IPS-18a (cell line): ENCODE measurements around the gene AUTS2.

Source experiments
- H3K27ac ChIP-seq: one replicate; pipeline ENCODE4 v1.5.1; 2013; ENCODE audit warnings: low read length
- H3K27me3 ChIP-seq: one replicate; pipeline ENCODE4 v1.6.1; 2013; ENCODE audit warnings: mild to moderate bottlenecking, low read length; ENCODE audit not compliant: control insufficient read depth, insufficient read depth
- H3K36me3 ChIP-seq: one replicate; pipeline ENCODE4 v1.6.1; 2013; ENCODE audit warnings: low read depth, low read length; ENCODE audit not compliant: control insufficient read depth
- H3K4me1 ChIP-seq: one replicate; pipeline ENCODE4 v1.6.1; 2013; ENCODE audit warnings: low read depth, low read length; ENCODE audit not compliant: control insufficient read depth
- H3K4me3 ChIP-seq: one replicate; pipeline ENCODE4 v1.5.1; 2013; ENCODE audit warnings: low read length
- H3K9ac ChIP-seq: one replicate; pipeline ENCODE4 v1.6.1; 2013; ENCODE audit warnings: mild to moderate bottlenecking, low read length, moderate library complexity
- H3K9me3 ChIP-seq: one replicate; pipeline ENCODE4 v1.6.1; 2013; ENCODE audit warnings: low read depth, low read length; ENCODE audit not compliant: control insufficient read depth

AUTS2 gene

DNA sequence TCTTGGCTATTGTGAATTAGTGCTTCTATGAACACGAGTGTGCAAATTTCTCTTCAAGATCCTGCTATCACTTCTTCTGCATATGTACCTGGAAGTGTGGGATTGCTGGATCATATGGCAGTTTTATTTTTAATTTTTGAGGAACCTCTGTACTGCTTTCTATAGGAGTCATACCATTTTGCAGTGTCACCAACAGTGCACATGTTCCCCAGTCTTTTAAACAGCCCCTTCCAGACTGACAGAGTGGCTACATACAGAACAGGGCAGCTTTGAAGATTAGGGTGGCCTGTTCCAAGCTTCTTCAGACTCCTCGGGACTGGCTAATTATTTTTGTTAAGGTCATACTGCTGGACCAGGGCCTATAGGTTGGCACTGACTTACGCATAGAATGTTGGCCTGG, 82.9 kb downstream of the AUTS2 start:
- no peak overlapping the region for H3K9ac ChIP-seq
- H3K9me3 ChIP-seq: no peaks in the 10 kb centered on the region
- H3K4me1 ChIP-seq: peaks cover 21% of the 10 kb centered on the region
- H3K27me3 ChIP-seq: no peaks in the 10 kb centered on the region
- H3K4me3 ChIP-seq: no peak overlapping the region
- no peak overlapping the region for H3K27ac ChIP-seq
- no peaks in the 10 kb centered on the region for H3K36me3 ChIP-seq

DNA sequence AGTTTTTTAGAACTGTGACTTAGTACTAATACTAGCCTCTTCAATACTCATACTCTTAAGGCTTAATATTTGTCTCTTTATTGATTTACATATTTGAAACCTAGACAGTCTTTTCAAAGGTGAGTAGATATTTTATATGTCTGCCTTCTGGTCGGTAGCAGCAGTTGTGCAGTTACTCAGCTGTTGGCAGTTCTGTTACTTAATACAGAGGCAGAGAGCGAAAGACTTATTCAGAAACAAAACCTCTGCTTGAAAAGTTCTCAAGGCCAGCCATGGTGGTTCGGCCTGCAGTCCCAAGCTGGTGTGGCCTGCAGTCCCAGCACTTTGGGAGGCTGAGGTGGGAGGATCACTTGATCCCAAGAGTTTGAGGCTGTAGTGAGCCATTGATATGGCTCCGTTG, 84.2 kb downstream of the AUTS2 start:
- H3K4me3 ChIP-seq: no peak overlapping the region
- no peak overlapping the region for H3K27ac ChIP-seq
- no peaks in the 10 kb centered on the region for H3K27me3 ChIP-seq
- peaks cover 13% of the 10 kb centered on the region for H3K4me1 ChIP-seq
- no peak overlapping the region for H3K9ac ChIP-seq
- no peaks in the 10 kb centered on the region for H3K9me3 ChIP-seq
- no peaks in the 10 kb centered on the region for H3K36me3 ChIP-seq

DNA sequence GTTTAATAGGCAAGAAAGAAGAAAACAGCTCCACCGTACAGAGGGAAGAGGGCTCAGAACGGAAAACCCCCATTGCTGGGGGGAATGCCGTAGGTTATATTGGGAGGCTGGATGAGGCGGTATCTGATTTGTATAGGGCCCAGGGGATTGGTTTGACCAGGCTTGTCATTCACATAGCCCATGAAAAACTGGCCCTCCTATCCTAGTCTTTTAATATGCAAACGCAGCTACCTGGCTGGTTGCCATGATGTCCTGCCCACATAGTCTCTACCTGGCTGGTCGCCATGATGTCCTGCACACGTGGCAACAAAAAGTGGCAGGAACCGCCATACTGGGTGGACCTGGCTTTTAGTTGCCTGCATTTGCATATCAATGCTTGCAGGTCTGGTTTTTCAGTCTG, 84.7 kb downstream of the AUTS2 start:
- Histone ChIP-seq H3K4me1 (peaks cover 8% of the 10 kb centered on the region), H3K27ac (no peak overlapping the region), H3K9ac (no peak overlapping the region), H3K27me3 (no peaks in the 10 kb centered on the region), H3K36me3 (no peaks in the 10 kb centered on the region), H3K4me3 (no peak overlapping the region), H3K9me3 (no peaks in the 10 kb centered on the region)

DNA sequence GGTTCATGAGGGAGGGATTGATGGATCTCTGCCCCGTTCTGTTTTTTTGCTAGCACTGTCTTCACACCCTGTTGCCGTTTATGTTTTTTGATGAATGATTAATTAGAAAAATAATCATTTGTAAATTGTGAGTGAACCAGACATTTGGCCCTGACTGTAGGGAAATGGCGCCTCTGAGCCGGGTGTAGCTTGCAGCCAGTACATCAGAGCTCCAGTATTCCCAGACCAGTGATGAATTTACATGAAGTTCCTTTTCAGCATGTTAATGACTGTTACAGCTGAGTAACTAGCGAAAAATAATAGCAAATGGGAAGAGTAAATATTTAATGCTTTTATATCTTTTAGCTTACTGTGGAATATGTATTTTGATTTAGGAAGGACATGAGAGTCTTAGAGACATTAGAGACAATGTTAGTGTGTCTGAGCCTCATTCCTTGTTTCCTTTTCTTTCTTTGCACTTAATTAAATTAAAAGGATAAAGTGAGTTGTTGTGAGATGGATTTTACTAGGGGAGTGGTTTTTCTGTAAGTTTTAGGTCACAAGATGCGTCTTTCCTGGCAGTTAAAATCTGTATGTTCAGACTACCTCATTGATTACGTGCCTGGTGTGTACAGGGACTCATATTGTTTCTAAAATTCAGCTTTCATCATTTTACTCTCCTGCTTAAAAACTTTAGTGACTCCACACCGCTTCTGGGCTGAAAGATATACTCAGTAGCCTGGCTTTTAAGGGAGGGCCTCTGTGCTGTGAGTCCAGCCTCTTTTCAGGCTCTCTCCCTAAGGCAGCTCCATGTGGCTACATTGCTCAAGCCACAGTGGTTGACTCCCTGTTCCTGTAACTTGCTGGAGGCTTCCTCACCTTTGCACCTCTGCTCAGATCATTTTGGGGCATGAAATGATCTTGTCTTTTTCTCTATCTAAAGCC, 86.4 kb downstream of the AUTS2 start:
- no peaks in the 10 kb centered on the region for H3K27me3 ChIP-seq
- H3K9me3 ChIP-seq: no peaks in the 10 kb centered on the region
- H3K36me3 ChIP-seq: no peaks in the 10 kb centered on the region
- peaks cover 7% of the 10 kb centered on the region for H3K4me1 ChIP-seq
- no peak overlapping the region for H3K9ac ChIP-seq
- no peak overlapping the region for H3K4me3 ChIP-seq
- no peak overlapping the region for H3K27ac ChIP-seq

DNA sequence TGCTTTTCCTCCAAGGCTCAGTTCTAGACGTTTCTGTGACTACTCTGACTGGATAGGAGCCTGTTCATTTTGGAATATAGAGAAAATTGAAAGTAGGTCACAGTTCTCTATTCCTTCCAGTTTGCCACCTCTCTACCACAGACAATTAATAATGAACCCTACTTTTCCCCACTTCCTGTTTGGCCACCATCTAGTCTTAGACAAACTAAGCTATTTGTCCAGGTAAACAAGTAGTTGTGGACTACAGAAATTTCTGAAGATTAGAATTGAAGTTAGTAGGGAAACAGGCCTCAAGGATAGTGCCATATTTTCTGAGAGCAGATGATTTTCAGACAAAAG, 87.0 kb downstream of the AUTS2 start:
- no peaks in the 10 kb centered on the region for H3K36me3 ChIP-seq
- peaks cover 7% of the 10 kb centered on the region for H3K4me1 ChIP-seq
- H3K4me3 ChIP-seq: no peak overlapping the region
- no peak overlapping the region for H3K27ac ChIP-seq
- H3K27me3 ChIP-seq: no peaks in the 10 kb centered on the region
- H3K9ac ChIP-seq: no peak overlapping the region
- H3K9me3 ChIP-seq: no peaks in the 10 kb centered on the region

DNA sequence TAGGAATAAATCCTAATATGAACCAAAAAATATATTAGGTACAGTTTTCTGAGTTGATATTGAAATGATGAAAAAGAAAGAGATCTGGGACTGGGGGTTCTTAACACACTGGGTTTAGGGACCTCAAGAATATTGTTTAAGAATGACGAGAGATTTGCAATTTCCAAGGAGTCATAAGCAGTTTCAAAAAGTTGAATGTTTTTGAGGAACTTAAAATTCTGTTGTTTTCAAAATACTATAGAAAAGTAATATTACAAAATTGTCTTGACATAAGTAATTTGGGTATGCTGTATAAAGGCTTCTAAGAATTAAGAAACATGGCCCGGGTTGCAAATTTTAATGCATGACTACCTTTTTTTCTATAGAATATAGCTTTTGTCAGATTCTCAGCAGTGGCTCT, 88.1 kb downstream of the AUTS2 start:
- H3K27ac ChIP-seq: no peak overlapping the region
- no peaks in the 10 kb centered on the region for H3K36me3 ChIP-seq
- no peaks in the 10 kb centered on the region for H3K9me3 ChIP-seq
- H3K27me3 ChIP-seq: no peaks in the 10 kb centered on the region
- peaks cover 7% of the 10 kb centered on the region for H3K4me1 ChIP-seq
- H3K4me3 ChIP-seq: no peak overlapping the region
- H3K9ac ChIP-seq: no peak overlapping the region

DNA sequence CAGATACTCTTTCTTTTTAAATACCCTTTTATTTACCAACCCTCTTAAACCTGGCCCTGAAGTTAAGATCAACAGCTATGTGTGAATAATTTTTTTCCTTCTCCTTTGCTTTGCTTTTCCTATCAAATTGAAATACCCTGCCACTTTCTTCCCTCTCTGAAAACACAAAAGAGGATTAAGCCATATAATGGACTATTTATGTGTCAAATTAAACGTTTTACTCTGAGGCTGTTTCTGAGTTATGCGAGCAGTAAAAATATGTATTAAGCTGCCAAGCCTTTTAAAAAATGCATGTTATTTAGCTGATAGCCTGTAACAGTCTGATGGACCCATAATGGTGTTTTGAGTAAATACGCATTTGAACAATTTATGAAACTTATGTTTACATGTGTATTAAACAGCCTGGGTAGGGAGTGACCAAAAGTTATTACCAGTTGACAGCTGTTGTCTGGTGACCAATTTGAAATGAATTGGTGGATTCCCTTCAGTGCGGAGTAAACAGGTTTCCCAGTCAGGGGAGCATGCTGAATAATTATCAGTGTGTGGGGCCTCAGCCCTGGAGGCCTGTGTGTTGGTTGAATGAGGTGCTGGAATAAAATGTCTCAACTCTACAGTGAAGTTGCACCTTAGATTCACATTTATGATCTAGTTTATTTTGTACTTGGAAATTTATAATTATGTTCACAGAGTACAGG, 89.6 kb downstream of the AUTS2 start:
- no peaks in the 10 kb centered on the region for H3K9me3 ChIP-seq
- H3K4me1 ChIP-seq: peaks cover 7% of the 10 kb centered on the region
- H3K36me3 ChIP-seq: no peaks in the 10 kb centered on the region
- no peak overlapping the region for H3K4me3 ChIP-seq
- no peaks in the 10 kb centered on the region for H3K27me3 ChIP-seq
- H3K9ac ChIP-seq: no peak overlapping the region
- H3K27ac ChIP-seq: no peak overlapping the region

DNA sequence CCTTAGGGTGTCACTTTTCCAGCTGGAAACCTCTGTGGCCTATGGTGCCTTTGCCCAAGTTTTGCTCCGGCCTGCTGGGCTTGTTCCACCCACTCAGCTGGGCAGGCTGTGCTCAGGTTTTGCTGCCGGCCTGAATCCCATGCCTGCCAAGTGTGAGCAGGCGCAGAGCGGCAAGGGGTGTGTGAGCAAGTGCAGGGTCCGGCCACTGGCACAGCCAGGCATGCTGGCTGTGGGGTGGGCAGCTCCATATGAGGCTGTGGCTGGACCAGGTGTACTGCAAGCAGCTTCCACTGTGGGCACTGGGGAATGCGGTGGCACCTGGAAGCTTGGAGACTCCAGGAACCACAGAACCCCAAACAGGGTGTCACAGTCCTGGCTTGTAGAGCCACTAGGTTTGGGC, 92.1 kb downstream of the AUTS2 start:
- Histone ChIP-seq H3K27ac (no peak overlapping the region), H3K4me3 (no peak overlapping the region), H3K4me1 (no peaks in the 10 kb centered on the region), H3K36me3 (no peaks in the 10 kb centered on the region), H3K27me3 (no peaks in the 10 kb centered on the region), H3K9ac (no peak overlapping the region), H3K9me3 (no peaks in the 10 kb centered on the region)

DNA sequence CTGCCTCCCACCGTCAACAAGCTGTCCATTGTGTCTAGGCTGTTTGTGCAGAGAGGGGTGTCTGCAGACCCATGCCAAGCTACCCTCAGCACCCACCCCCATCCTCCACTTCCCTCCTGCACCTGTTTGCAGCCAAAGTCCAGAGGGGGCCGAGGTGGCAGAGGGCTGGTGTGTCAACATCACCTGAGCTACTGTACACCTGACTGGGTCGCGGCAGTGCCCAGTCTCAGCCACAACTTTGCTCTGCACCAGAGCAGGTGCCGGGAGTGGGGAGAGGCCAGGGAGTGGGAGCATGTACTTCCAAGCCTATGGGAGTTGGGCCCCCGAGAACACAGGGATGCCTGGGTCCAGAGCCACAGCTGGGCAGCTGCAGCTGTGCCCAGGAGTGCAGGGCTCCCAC, 93.1 kb downstream of the AUTS2 start:
- Histone ChIP-seq H3K27ac (no peak overlapping the region), H3K9me3 (no peaks in the 10 kb centered on the region), H3K9ac (no peak overlapping the region), H3K27me3 (no peaks in the 10 kb centered on the region), H3K4me1 (no peaks in the 10 kb centered on the region), H3K4me3 (no peak overlapping the region), H3K36me3 (no peaks in the 10 kb centered on the region)

DNA sequence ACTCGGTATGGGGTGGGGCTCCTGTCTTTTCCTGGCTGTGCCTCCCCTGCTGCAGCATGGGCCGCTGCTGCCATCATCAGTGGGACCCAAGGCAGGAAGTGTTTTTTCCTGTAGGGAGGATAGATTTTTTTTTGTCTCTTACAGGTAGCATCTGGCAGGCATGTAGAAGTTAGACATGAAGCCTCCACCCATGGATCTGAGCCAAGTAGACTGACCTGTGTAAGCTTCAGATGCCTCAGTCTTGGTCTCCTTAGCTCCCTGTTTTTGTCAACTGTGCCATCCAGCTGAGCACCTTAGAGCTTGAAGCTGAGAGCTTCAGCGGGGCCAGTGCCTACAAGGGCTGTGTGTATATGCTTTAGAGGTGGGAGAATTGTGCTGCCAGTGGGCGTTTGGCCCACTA, 93.5 kb downstream of the AUTS2 start:
- Histone ChIP-seq H3K4me1 (no peaks in the 10 kb centered on the region), H3K9ac (no peak overlapping the region), H3K36me3 (no peaks in the 10 kb centered on the region)

DNA sequence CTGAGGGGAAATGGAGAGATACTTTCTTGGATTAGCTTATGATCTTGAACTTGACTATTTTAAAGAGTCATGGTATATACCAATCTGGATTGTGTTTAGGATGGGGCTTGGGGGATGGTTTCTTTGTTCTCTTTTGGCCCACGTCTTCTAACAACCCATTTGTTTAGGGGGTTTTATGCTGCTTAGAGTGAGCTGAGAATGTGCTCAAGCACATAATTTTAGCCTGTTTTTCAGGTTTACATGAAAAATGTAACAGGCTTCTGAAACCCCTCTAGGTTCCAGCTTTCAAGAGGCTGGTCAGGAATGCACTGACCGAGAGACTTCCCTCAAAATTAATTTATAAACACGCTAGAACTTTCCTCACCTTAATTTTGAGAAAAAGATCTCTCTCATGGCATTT, 94.3 kb downstream of the AUTS2 start:
- Histone ChIP-seq H3K9ac (no peak overlapping the region), H3K27ac (no peak overlapping the region), H3K4me1 (no peaks in the 10 kb centered on the region), H3K4me3 (no peak overlapping the region), H3K9me3 (no peaks in the 10 kb centered on the region), H3K27me3 (no peaks in the 10 kb centered on the region), H3K36me3 (no peaks in the 10 kb centered on the region)

More for the DNA sequence above, 93.5 kb downstream of the AUTS2 start:
- Histone ChIP-seq H3K4me3 (no peak overlapping the region), H3K27ac (no peak overlapping the region), H3K9me3 (no peaks in the 10 kb centered on the region), H3K27me3 (no peaks in the 10 kb centered on the region)

DNA sequence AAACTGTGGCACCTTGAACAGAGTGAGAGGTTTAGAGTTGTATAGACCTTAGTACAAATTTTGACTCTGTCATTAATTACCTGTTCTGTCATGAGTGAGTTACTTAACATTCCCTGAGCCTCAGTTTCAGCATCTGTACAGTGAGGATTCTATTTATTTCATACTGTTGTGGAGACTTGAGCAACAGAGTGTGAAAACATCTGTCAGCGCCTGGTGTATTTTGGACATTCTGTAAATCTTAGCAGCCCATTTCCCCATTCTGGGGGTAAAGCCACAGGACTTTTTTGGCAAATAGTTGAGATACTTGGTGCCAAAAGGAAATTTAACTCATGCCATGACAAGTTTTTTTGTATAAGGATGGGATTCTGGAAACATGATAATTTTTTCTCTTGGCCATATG, 94.8 kb downstream of the AUTS2 start:
- no peaks in the 10 kb centered on the region for H3K36me3 ChIP-seq
- no peak overlapping the region for H3K9ac ChIP-seq
- H3K4me1 ChIP-seq: no peaks in the 10 kb centered on the region
- no peak overlapping the region for H3K4me3 ChIP-seq
- H3K27me3 ChIP-seq: no peaks in the 10 kb centered on the region
- H3K9me3 ChIP-seq: no peaks in the 10 kb centered on the region
- no peak overlapping the region for H3K27ac ChIP-seq
